Tibial nerve (tissue), 4 donors: ENCODE results near the gene IPO4. TPM values are rescaled to one million over a fixed set of nuclear protein-coding genes. Genes with fewer than 3 reads are reported as not detected.

ENCODE experiments used
- DNase-seq, 2 donors: peaks; one replicate each; pipeline ENCODE4 v3.0.0-alpha.2; 2019; ENCODE audit warnings: low spot score in 2 of 2
- H3K27ac ChIP-seq, 4 donors: fragments of 200-600 bp; sonication (generic) in 3 of 4; one replicate each; pipeline ENCODE4 v1.5.1; 2017 to 2019; ENCODE audit warnings: mild to moderate bottlenecking in 1 of 4
- H3K27me3 ChIP-seq, 2 donors: fragments of 200-600 bp; sonication (generic) in 1 of 2; one replicate each; pipeline versions ENCODE4 v1.5.1 to v1.6.0; 2017 to 2019
- H3K36me3 ChIP-seq, 3 donors: fragments of 200-600 bp; sonication (generic); one replicate each; pipeline ENCODE4 v1.5.1; 2018 to 2019
- H3K4me1 ChIP-seq, 4 donors: fragments of 200-600 bp; sonication (generic) in 3 of 4; one replicate each; pipeline ENCODE4 v1.5.1; 2017 to 2019
- H3K4me3 ChIP-seq, 4 donors: fragments of 200-600 bp; sonication (generic) in 3 of 4; one replicate each; pipeline ENCODE4 v1.5.1; 2017 to 2019; ENCODE audit warnings: mild to moderate bottlenecking in 1 of 4, moderate library complexity in 1 of 4
- H3K9me3 ChIP-seq, 4 donors: fragments of 200-600 bp; sonication (generic) in 3 of 4; one replicate each; pipeline ENCODE4 v1.5.1; 2017 to 2019
- EP300 ChIP-seq, 2 donors: sonication (generic); formaldehyde crosslinking; IDR thresholded peaks; one replicate each; pipeline ENCODE4 v1.6.1; 2017; ENCODE audit warnings: antibody characterized with exemption in 2 of 2, mild to moderate bottlenecking in 1 of 2
- POLR2A ChIP-seq, 2 donors: fragments of 450-650 bp; IDR thresholded peaks; one replicate each; pipeline ENCODE4 v1.6.1; 2017; ENCODE audit warnings: antibody characterized with exemption in 2 of 2, mild to moderate bottlenecking in 2 of 2, moderate library complexity in 2 of 2
- WGBS, 2 donors: methylation state at CpG; one replicate each; pipeline ENCODE4 v1.1.5; 2018; 5-methylcytosine and 5-hydroxymethylcytosine counted together
- total RNA-seq, 4 donors: library from RNA; depleted of rRNA; stranded (reverse); fragments of >200 nt; gene quantifications; one replicate each; pipeline ENCODE4 v1.1.0, GENCODE V29; 2016
- TF ChIP-seq, protein P1 (sequence below), 5 experiments: fragments of 200-600 bp in 3 of 5; fragments of 450-650 bp in 2 of 5; sonication (generic) in 3 of 5; IDR thresholded peaks; one replicate each; pipeline ENCODE4 v1.5.1; 2016 to 2019; ENCODE audit warnings: antibody characterized with exemption in 5 of 5, mild to moderate bottlenecking in 3 of 5, moderate library complexity in 2 of 5

The IPO4 gene
- total RNA-seq, 4 donors from 2014 or later = 19.4 to 88.5 (median 26.9) TPM

DNA sequence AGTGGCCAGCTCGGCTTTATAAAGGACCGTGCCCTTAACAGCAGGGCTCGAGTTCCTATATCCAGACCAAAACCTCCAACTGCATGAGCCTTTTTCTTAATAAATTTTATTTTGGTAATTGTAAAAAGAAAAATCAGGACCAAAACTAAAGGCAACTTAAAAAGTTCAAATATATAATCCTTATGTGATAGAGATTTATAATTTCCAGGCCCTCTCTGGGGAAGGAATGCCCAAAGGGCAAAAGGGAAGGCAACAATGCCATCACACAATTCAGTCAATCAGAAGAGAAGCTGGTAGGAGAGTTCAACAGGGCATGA lies 401 bp upstream of the IPO4 start:
- DNase-seq = no peak
- TF ChIP-seq, protein P1, sequence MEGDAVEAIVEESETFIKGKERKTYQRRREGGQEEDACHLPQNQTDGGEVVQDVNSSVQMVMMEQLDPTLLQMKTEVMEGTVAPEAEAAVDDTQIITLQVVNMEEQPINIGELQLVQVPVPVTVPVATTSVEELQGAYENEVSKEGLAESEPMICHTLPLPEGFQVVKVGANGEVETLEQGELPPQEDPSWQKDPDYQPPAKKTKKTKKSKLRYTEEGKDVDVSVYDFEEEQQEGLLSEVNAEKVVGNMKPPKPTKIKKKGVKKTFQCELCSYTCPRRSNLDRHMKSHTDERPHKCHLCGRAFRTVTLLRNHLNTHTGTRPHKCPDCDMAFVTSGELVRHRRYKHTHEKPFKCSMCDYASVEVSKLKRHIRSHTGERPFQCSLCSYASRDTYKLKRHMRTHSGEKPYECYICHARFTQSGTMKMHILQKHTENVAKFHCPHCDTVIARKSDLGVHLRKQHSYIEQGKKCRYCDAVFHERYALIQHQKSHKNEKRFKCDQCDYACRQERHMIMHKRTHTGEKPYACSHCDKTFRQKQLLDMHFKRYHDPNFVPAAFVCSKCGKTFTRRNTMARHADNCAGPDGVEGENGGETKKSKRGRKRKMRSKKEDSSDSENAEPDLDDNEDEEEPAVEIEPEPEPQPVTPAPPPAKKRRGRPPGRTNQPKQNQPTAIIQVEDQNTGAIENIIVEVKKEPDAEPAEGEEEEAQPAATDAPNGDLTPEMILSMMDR (IDR thresholded peaks at IDR 0.05) = no peak
- TF ChIP-seq POLR2A (IDR thresholded peaks at IDR 0.05) = no peak
- no peak for TF ChIP-seq EP300 (IDR thresholded peaks at IDR 0.05)

DNA sequence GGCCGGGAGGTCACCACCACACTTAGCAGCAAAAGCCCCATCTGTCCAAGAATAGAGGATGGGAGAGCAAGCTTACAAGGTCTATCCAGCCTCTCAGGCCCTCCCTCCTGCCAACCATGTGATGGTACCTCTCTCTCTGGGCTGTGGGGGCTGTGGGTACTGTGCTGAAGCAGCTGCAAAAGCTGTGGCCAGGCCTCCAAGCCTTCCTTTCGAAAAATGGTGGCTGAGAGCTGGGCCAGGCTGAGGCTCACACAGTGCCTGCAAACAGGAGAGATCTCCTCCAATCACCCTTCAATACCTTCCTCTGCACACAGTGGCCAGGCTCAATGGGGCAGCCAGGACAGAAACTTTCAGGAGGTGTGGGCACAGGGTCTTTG lies 1.1 kb downstream of the IPO4 start:
- peaks cover 0 to 34% (median 11%) of the 10 kb centered on the region in 4 donors for H3K4me1 ChIP-seq
- DNase-seq = no peak
- H3K27ac ChIP-seq = peak overlapping the region in 1 of 4 donors; percentile 87
- H3K36me3 ChIP-seq = peaks cover 0 to 73% (median 2%) of the 10 kb centered on the region in 3 donors
- TF ChIP-seq, protein P1 (IDR thresholded peaks at IDR 0.05) = no peak
- no peak for TF ChIP-seq POLR2A (IDR thresholded peaks at IDR 0.05)
- no peak for TF ChIP-seq EP300 (IDR thresholded peaks at IDR 0.05)
- H3K27me3 ChIP-seq = no peaks in the 10 kb centered on the region
- no peaks in the 10 kb centered on the region for H3K9me3 ChIP-seq
- 81 to 89% methylated on average over 2 of the region's 2 CpGs for WGBS, 2 donors
- peak overlapping the region in 2 of 4 donors; percentile 59 to 86 for H3K4me3 ChIP-seq

More for the DNA sequence above, 401 bp upstream of the IPO4 start:
- H3K36me3 ChIP-seq = peaks cover 0 to 66% (median under 1%) of the 10 kb centered on the region in 3 donors
- no peaks in the 10 kb centered on the region for H3K27me3 ChIP-seq
- peak overlapping the region in 2 of 4 donors; percentile 75 to 86 for H3K4me3 ChIP-seq
- peaks cover 0 to 40% (median 12%) of the 10 kb centered on the region in 4 donors for H3K4me1 ChIP-seq
- H3K9me3 ChIP-seq = no peaks in the 10 kb centered on the region
- 0 to 4% methylated on average over 3 of the region's 3 CpGs for WGBS, 2 donors
- H3K27ac ChIP-seq = peak overlapping the region in 2 of 4 donors; percentile 37 to 87

DNA sequence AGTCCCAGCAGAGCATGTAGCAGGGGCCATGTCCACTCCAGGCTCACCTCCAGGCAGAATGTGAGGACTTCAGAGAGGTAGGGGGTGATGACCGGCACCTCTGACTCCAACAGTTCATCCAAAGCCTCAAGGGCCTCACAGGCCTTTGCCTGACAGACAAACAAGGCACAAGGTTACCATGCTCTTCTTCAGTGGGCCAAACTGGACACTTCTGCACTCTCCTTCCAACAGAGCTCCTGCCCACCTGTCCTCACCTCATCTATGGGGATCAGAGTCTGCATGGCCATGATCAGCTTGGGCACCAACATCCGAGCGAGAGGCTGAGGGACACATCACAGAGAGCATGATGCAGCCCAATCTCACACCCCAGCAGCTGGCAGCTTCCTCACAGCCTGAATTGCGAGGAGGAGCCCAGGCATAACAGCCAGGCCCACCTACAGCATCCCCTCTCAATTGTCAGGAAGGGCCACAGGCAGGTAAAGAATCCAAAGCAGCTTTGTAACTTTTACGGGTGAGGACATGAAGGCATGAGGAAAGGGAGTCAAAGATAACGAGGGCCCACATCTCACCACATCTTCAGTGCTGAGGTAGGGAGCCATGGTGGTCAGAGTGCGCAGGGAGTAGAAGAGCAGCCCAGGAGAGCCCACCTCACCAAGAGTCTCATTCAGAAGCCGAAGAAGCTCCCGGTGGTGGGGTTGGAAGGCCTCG lies 1.6 kb downstream of the IPO4 start:
- Histone ChIP-seq H3K4me1 (peaks cover 0 to 30% (median 11%) of the 10 kb centered on the region in 4 donors), H3K4me3 (no peak overlapping the region), H3K36me3 (peaks cover 0 to 73% (median 2%) of the 10 kb centered on the region in 3 donors), H3K27ac (peak overlapping the region in 1 of 4 donors; percentile 87), H3K27me3 (no peaks in the 10 kb centered on the region), H3K9me3 (no peaks in the 10 kb centered on the region)
- DNase-seq = no peak
- TF ChIP-seq POLR2A (IDR thresholded peaks at IDR 0.05) (no peak), EP300 (IDR thresholded peaks at IDR 0.05) (no peak)
- TF ChIP-seq, protein P1 (IDR thresholded peaks at IDR 0.05) = no peak
- 91 to 94% methylated on average over 10 of the region's 10 CpGs for WGBS, 2 donors

DNA sequence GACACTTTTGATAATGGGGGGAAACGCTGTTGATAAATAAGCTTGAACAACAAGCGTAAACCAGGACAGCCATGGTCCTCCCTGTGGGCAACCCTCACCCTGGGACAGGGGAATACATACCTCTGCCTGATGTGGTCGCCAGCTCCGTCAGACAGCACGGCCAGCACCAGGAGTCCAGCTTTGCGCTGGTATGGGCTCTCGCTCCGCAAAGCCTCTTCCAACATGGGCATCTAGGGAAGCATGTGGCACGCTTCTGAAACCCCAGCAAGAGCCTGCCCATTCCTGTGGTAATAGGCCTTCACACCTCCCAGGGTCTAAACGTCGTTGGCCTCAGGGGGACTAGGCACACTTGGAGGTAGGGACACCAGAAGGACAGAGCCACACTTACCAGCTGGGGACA lies 2.9 kb downstream of the IPO4 start:
- Histone ChIP-seq H3K4me1 (peaks cover 0 to 28% (median 11%) of the 10 kb centered on the region in 4 donors), H3K27ac (no peak overlapping the region), H3K4me3 (no peak overlapping the region), H3K9me3 (no peaks in the 10 kb centered on the region), H3K36me3 (peaks cover 0 to 75% (median 2%) of the 10 kb centered on the region in 3 donors), H3K27me3 (no peaks in the 10 kb centered on the region)
- TF ChIP-seq POLR2A (IDR thresholded peaks at IDR 0.05) (no peak), EP300 (IDR thresholded peaks at IDR 0.05) (no peak)
- TF ChIP-seq, protein P1 (IDR thresholded peaks at IDR 0.05) = no peak
- no peak for DNase-seq
- 88 to 91% methylated on average over 11 of the region's 11 CpGs for WGBS, 2 donors

DNA sequence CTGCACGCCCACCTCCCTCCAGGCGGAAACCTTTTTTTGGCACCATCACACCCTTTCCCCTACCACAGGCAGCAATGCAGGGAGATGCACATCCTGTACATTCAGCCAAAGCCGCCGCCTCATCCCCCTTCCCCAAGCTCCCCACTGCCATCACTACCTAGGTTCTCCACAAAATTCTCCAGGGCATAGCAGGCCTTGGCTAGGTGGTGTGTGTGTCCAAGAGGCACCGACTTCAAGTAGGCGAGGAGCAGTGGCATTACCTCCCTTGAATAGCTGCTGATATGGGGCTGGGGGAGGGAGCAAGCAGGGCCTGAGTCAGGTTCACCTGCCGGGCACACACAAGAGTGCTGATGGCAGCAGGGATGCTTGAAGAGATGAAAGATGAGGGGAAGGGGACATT lies 3.6 kb downstream of the IPO4 start:
- no peak overlapping the region for H3K4me3 ChIP-seq
- TF ChIP-seq, protein P1 (IDR thresholded peaks at IDR 0.05) = no peak
- TF ChIP-seq EP300 (IDR thresholded peaks at IDR 0.05) (no peak), POLR2A (IDR thresholded peaks at IDR 0.05) (no peak)
- H3K27ac ChIP-seq = no peak overlapping the region
- H3K4me1 ChIP-seq = peaks cover 0 to 34% (median 11%) of the 10 kb centered on the region in 4 donors
- H3K27me3 ChIP-seq = no peaks in the 10 kb centered on the region
- H3K9me3 ChIP-seq = no peaks in the 10 kb centered on the region
- DNase-seq = no peak
- 93% methylated on average over 7 of the region's 7 CpGs for WGBS, 2 donors
- H3K36me3 ChIP-seq = peaks cover 0 to 75% (median 2%) of the 10 kb centered on the region in 3 donors
